Endothelial cell of umbilical vein (primary cell): ENCODE results near the gene ARMH1.

Experiments used
- EZH2 ChIP-seq: IDR thresholded peaks from 2 replicates; pipeline ENCODE4 v1.6.1; 2012; ENCODE audit warnings: borderline replicate concordance, low read depth, mild to moderate bottlenecking, moderate library complexity, low read length, inconsistent platforms; ENCODE audit not compliant: severe bottlenecking
- FOS ChIP-seq: IDR thresholded peaks from 2 replicates; pipeline ENCODE4 v1.6.1; 2011; ENCODE audit warnings: mild to moderate bottlenecking, low read length, moderate library complexity, borderline replicate concordance; ENCODE audit not compliant: insufficient read depth
- GATA2 ChIP-seq: IDR thresholded peaks from 2 replicates; pipeline ENCODE4 v1.7.0; 2011; ENCODE audit warnings: low read depth, mild to moderate bottlenecking, moderate library complexity, mixed read lengths, low read length; ENCODE audit not compliant: insufficient read length, insufficient read depth
- JUN ChIP-seq: IDR thresholded peaks from 2 replicates; pipeline ENCODE4 v1.6.1; 2011; ENCODE audit warnings: borderline replicate concordance, low read depth; ENCODE audit not compliant: insufficient read length, insufficient read depth
- MYC ChIP-seq: IDR thresholded peaks from one replicate; pipeline ENCODE4 v1.6.1; 2011; ENCODE audit warnings: mild to moderate bottlenecking, low read depth, low read length
- POLR2A ChIP-seq: IDR thresholded peaks from 2 replicates; pipeline ENCODE4 v1.6.1; 2012; ENCODE audit warnings: low read depth, mild to moderate bottlenecking, control low read depth, low read length
- POLR2AphosphoS5 ChIP-seq: IDR thresholded peaks from 2 replicates; pipeline ENCODE4 v1.6.1; 2012; ENCODE audit warnings: low read depth, mild to moderate bottlenecking, control low read depth, low read length, moderate library complexity; ENCODE audit not compliant: insufficient read depth
- TF ChIP-seq, protein P1 (sequence below), 2 donors: IDR thresholded peaks; 1 replicate in 1 of 2; 2 replicates in 1 of 2; pipeline ENCODE4 v1.5.1; 2011; ENCODE audit warnings: low read length in 2 of 2, mild to moderate bottlenecking in 2 of 2, moderate library complexity in 2 of 2, control low read depth in 1 of 2, inconsistent platforms in 1 of 2, low read depth in 1 of 2; ENCODE audit not compliant: insufficient read depth in 1 of 2; ENCODE audit errors: extremely low read depth in 1 of 2
- TF ChIP-seq, protein P2 (sequence below): IDR thresholded peaks from 2 replicates; pipeline ENCODE4 v1.6.1; 2011; ENCODE audit not compliant: insufficient read depth, insufficient read length

DNA sequence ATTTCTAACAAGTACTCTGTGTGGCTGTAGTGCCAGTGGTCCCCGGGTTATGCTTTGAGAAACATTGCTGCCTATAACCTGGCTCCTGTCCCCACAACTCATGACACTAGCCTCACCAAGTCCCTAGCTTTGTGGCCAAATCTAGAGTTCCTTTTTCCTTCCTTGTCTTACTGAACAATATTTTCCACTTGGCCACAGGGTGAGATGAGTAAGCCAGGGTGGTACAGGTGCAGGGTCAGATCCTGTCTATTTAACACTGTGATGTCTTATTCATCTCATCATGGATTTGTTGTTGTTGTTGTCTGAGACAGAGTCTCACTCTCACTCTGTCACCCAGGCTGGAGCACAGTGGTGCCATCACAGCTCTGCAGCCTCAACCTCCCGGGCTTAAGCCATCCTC is 18.6 kb downstream of the ARMH1 start:
- TF ChIP-seq, protein P1, sequence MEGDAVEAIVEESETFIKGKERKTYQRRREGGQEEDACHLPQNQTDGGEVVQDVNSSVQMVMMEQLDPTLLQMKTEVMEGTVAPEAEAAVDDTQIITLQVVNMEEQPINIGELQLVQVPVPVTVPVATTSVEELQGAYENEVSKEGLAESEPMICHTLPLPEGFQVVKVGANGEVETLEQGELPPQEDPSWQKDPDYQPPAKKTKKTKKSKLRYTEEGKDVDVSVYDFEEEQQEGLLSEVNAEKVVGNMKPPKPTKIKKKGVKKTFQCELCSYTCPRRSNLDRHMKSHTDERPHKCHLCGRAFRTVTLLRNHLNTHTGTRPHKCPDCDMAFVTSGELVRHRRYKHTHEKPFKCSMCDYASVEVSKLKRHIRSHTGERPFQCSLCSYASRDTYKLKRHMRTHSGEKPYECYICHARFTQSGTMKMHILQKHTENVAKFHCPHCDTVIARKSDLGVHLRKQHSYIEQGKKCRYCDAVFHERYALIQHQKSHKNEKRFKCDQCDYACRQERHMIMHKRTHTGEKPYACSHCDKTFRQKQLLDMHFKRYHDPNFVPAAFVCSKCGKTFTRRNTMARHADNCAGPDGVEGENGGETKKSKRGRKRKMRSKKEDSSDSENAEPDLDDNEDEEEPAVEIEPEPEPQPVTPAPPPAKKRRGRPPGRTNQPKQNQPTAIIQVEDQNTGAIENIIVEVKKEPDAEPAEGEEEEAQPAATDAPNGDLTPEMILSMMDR (IDR thresholded peaks at IDR 0.05; ENCODE audit: extremely low read depth in 1 of 2, insufficient read depth in 1 of 2, low read depth in 1 of 2, low read length in 2 of 2): no peak
- TF ChIP-seq POLR2A (no peak), JUN (no peak), MYC (no peak), FOS (no peak), EZH2 (no peak), GATA2 (no peak), POLR2AphosphoS5 (no peak)
- TF ChIP-seq, protein P2, sequence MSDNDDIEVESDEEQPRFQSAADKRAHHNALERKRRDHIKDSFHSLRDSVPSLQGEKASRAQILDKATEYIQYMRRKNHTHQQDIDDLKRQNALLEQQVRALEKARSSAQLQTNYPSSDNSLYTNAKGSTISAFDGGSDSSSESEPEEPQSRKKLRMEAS: no peak
